SU-DHL-6 (cell line): ENCODE measurements around the gene PCDHGA7.
"Not testable (repeated sequence)": the region's sequence is repeated elsewhere in the genome, so short reads cannot be mapped to it uniquely, and the experiment has no call there.

Experiments
- H2AFZ ChIP-seq: fragments of 200-600 bp; sonication (generic); 2 replicates; pipeline ENCODE4 v1.6.1; 2014; ENCODE audit warnings: low read depth, mild to moderate bottlenecking, moderate library complexity, mixed read lengths, antibody characterized with exemption, low read length; ENCODE audit not compliant: severe bottlenecking
- H3F3A ChIP-seq: fragments of 200-600 bp; shearing (Covaris generic); 2 replicates; pipeline ENCODE4 v1.6.0; 2016; ENCODE audit warnings: antibody characterized with exemption, mild to moderate bottlenecking; ENCODE audit not compliant: insufficient read depth
- H3K27ac ChIP-seq: fragments of 200-600 bp; sonication (generic); 2 replicates; pipeline ENCODE4 v1.5.1; 2016; ENCODE audit warnings: low read depth, mild to moderate bottlenecking, low read length, moderate library complexity, mixed read lengths
- H3K27me3 ChIP-seq: fragments of 200-600 bp; sonication (generic), shearing (Covaris generic); 2 replicates; pipeline ENCODE4 v1.6.0; 2014; ENCODE audit warnings: mild to moderate bottlenecking, low read length
- H3K36me3 ChIP-seq: fragments of 200-600 bp; sonication (generic); 2 replicates; pipeline ENCODE4 v1.6.1; 2014; ENCODE audit warnings: mild to moderate bottlenecking, low read length, mixed read lengths
- H3K4me2 ChIP-seq: fragments of 300-600, 200-600 bp; shearing (Covaris generic), sonication (generic); 2 replicates; pipeline ENCODE4 v1.6.0; 2014; ENCODE audit warnings: low read length, low read depth, mild to moderate bottlenecking; ENCODE audit not compliant: poor library complexity, severe bottlenecking
- H3K4me3 ChIP-seq: fragments of 200-600 bp; sonication (generic); 2 replicates; pipeline ENCODE4 v1.5.1; 2014; ENCODE audit warnings: antibody characterized with exemption, low read length, mild to moderate bottlenecking, mixed read lengths; ENCODE audit not compliant: insufficient read depth, poor library complexity, severe bottlenecking
- H3K79me2 ChIP-seq: fragments of 200-600 bp; sonication (generic); 2 replicates; pipeline ENCODE4 v1.6.1; 2014; ENCODE audit warnings: mild to moderate bottlenecking, low read length, moderate library complexity; ENCODE audit not compliant: insufficient read depth
- H3K9ac ChIP-seq: fragments of 200-600 bp; sonication (generic); 2 replicates; pipeline ENCODE4 v1.7.0; 2014; ENCODE audit warnings: mild to moderate bottlenecking, low read length
- H3K9me2 ChIP-seq: fragments of 200-600 bp; sonication (generic); replicated peaks from 2 replicates; pipeline ENCODE4 v1.6.1; 2014; ENCODE audit warnings: low read length; ENCODE audit not compliant: insufficient read depth
- H3K9me3 ChIP-seq: fragments of 200-600 bp; sonication (generic); 2 replicates; pipeline ENCODE4 v1.6.1; 2014; ENCODE audit warnings: low read length, mixed read lengths; ENCODE audit not compliant: insufficient read depth
- H4K20me1 ChIP-seq: fragments of 200-600 bp; sonication (generic); 2 replicates; pipeline ENCODE4 v1.6.1; 2014; ENCODE audit warnings: low read depth, mild to moderate bottlenecking, antibody characterized with exemption, low read length, moderate library complexity, mixed read lengths
- CTCF ChIP-seq: fragments of 200-600 bp; sonication (generic); IDR thresholded peaks from one replicate; pipeline ENCODE4 v1.5.1; 2017; ENCODE audit warnings: antibody characterized with exemption, mild to moderate bottlenecking, low read length, moderate library complexity; ENCODE audit not compliant: insufficient read depth, poor library complexity, severe bottlenecking
- EZH2phosphoT487 ChIP-seq: fragments of 200-600 bp; sonication (generic), shearing (Covaris generic); conservative IDR thresholded peaks from 2 replicates; pipeline ENCODE4 v1.6.1; 2018; ENCODE audit warnings: mild to moderate bottlenecking, antibody characterized with exemption, low read length, moderate library complexity, mixed read lengths

Gene PCDHGA7

GRCh38 chr5:141431286-141431685, 48.7 kb downstream of the PCDHGA7 start:
- no peak overlapping the region for H3K27ac ChIP-seq
- H3K9ac ChIP-seq = no peak overlapping the region
- TF ChIP-seq CTCF = no peak
- TF ChIP-seq EZH2phosphoT487 = no peak
- no peaks in the 10 kb centered on the region for H3K27me3 ChIP-seq
- H4K20me1 ChIP-seq = no peaks in the 10 kb centered on the region
- no peak overlapping the region for H2AFZ ChIP-seq
- no peaks in the 10 kb centered on the region; the same call in 1 of the 2 replicates for H3K36me3 ChIP-seq
- H3F3A ChIP-seq = no peaks in the 10 kb centered on the region
- no peaks in the 10 kb centered on the region for H3K79me2 ChIP-seq
- no peaks in the 10 kb centered on the region for H3K9me2 ChIP-seq
- H3K9me3 ChIP-seq = peaks cover 11% of the 10 kb centered on the region; the same call in 1 of the 2 replicates
- H3K4me2 ChIP-seq = no peak overlapping the region
- H3K4me3 ChIP-seq = no peak overlapping the region

- not testable (repeated sequence) for H3K27me3 ChIP-seq, H3K36me3 ChIP-seq, H3K4me2 ChIP-seq, H3K9ac ChIP-seq, H4K20me1 ChIP-seq, H3K27ac ChIP-seq, H3K9me2 ChIP-seq, H2AFZ ChIP-seq, H3K4me3 ChIP-seq, H3K79me2 ChIP-seq, H3F3A ChIP-seq, H3K9me3 ChIP-seq
Measured at GRCh38 chr5:141432308-141432707, 49.8 kb downstream of the PCDHGA7 start.

- H3K36me3 ChIP-seq, H2AFZ ChIP-seq: not testable (repeated sequence)
Measured at GRCh38 chr5:141432726-141433125, 50.2 kb downstream of the PCDHGA7 start.

GRCh38 chr5:141434006-141434405, 51.5 kb downstream of the PCDHGA7 start:
- no peak overlapping the region for H3K9ac ChIP-seq
- peaks cover 6% of the 10 kb centered on the region; the same call in 1 of the 2 replicates for H3K9me3 ChIP-seq
- no peak overlapping the region for H3K4me2 ChIP-seq
- TF ChIP-seq EZH2phosphoT487 = no peak
- no peak for TF ChIP-seq CTCF
- no peak overlapping the region for H2AFZ ChIP-seq
- H3K4me3 ChIP-seq = no peak overlapping the region
- no peaks in the 10 kb centered on the region for H3K27me3 ChIP-seq
- H3K27ac ChIP-seq = no peak overlapping the region
- H4K20me1 ChIP-seq = no peaks in the 10 kb centered on the region
- no peaks in the 10 kb centered on the region; the same call in 1 of the 2 replicates for H3K36me3 ChIP-seq
- no peaks in the 10 kb centered on the region for H3F3A ChIP-seq
- no peaks in the 10 kb centered on the region for H3K79me2 ChIP-seq
- no peaks in the 10 kb centered on the region for H3K9me2 ChIP-seq

More at GRCh38 chr5:141432726-141433125, 50.2 kb downstream of the PCDHGA7 start:
- not testable (repeated sequence) for H3K9me3 ChIP-seq, H4K20me1 ChIP-seq, H3F3A ChIP-seq, H3K79me2 ChIP-seq, H3K9me2 ChIP-seq, H3K4me3 ChIP-seq, H3K27me3 ChIP-seq, H3K27ac ChIP-seq, H3K4me2 ChIP-seq, H3K9ac ChIP-seq
